ENCODE data around the gene CDCA5.

CDCA5 gene

DNA sequence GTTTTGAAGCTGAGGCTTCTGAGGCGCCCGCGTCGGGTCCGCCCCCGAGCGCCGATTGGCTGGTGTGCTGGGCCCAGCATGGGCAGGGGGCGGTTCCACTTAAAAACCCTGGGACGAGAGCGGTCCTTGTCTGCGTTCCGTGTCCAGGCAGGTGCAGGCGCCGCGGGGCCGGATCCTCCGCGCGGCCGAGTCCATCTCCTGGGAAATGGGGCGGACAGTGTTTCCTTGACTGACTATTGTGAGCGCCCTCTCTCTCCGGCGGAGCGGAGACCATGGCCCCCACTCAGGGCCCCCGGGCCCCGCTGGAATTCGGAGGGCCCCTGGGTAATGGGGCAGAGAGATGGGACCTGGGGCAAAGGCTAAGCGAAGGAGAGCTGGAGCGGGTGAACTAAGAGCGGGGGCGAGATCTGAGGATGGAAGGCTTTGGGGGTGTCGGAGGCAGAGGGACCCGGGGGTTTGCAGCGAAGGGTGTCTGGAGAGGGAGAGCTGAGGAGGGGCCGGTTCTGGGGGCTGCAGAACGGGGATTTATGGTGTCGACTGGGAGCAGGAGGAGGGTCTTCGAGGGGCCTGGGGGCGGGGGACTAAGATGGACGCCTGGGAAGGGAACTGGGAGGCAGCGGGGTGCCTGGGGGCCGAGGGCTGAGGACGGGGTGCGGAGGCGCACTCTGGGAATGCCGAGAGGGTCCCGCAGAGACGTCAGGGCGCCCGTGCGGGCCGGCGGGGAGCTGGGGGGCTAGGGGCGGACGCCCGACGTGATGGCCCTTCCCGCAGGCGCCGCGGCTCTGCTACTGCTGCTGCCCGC is 28.1 kb upstream of the CDCA5 start, which contains the start of gene TM7SF2:
TM7SF2 (plus strand) TSS at position 129 of the 802 bp plus-strand sequence; CDS start at position 273, 144 bp downstream.
- Histone ChIP-seq H3K4me3 (ENCODE audit: low read depth, low read length) (peak within 1 kb of the TSS; percentile 63), H3K79me2 (ENCODE audit: control insufficient read depth, insufficient read depth, low read length, unreplicated experiment) (peaks cover 12% of the 10 kb centered on the region), H3K27me3 (ENCODE audit: insufficient read depth, low read length) (no peaks in the 10 kb centered on the region), H3K27ac (ENCODE audit: low read depth, low read length) (no peak within 1 kb of the TSS), H2AFZ (ENCODE audit: low read length, unreplicated experiment) (peak within 1 kb of the TSS; percentile 30), H3K36me3 (ENCODE audit: insufficient read depth, low read length) (no peaks in the 10 kb centered on the region), H3K4me1 (ENCODE audit: control insufficient read depth, insufficient read depth, low read length, unreplicated experiment) (peaks cover 12% of the 10 kb centered on the region)

DNA sequence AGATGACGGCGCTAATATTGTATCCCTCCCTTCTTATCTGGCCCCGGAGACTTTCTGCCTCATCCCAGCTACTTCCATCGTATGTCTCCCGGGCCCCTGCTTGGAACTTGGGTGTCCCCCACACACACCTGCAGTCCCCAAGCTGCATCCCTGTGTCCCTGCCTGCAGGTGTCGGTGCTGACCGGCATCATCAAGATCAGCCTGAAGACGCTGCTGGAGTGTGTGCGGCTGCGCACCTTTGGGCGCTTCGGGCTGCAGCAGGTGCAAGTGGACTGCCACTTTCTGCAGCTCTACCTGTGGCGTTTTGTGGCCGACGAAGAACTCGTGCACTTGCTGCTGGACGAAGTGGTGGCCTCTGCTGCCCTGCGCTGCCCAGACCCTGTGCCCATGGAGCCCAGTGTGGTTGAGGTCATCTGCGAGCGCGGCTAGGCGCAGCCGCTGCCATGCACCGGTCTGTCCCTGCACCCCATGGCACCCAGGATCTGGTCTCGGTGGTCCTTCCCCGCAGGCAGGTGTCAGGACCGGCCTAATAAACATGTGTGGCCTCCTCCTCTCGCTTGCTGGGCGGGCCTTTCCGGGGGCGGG is 27.4 kb upstream of the CDCA5 start:
- no peaks in the 10 kb centered on the region for H3K36me3 ChIP-seq (ENCODE audit: insufficient read depth, low read length)
- no peak overlapping the region for H3K4me3 ChIP-seq (ENCODE audit: low read depth, low read length)
- H3K27me3 ChIP-seq (ENCODE audit: insufficient read depth, low read length): no peaks in the 10 kb centered on the region
- H3K79me2 ChIP-seq (ENCODE audit: control insufficient read depth, insufficient read depth, low read length, unreplicated experiment): peaks cover 5% of the 10 kb centered on the region
- H3K27ac ChIP-seq (ENCODE audit: low read depth, low read length): no peak overlapping the region
- peaks cover 8% of the 10 kb centered on the region for H3K4me1 ChIP-seq (ENCODE audit: control insufficient read depth, insufficient read depth, low read length, unreplicated experiment)
- no peak overlapping the region for H2AFZ ChIP-seq (ENCODE audit: low read length, unreplicated experiment)

DNA sequence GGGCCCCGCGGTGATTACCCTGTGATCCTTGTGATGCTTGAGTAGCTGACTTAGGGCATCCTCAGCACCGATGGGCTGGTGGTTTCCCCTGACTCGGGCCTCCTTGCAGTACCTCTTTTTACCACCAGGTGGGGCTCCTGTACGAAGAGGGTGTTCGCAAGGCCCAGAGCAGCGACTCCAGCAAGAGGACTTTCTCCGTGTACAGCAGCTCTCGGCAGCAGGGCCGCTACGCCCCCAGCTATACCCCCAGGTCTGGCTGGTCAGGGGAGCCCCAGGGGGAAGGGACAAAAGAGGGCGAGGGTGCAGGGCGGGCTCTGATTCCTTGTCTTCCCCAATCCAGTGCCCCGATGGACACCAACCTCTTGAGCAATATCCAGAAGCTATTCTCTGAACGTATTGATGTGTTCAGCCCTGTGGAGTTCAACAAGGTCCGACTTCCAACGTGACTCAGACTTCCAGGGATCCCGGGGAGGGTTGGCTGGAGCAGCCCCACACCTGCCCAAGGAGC is 26.6 kb upstream of the CDCA5 start:
- Histone ChIP-seq H3K27me3 (ENCODE audit: insufficient read depth, low read length) (no peaks in the 10 kb centered on the region), H3K27ac (ENCODE audit: low read depth, low read length) (no peak overlapping the region), H3K36me3 (ENCODE audit: insufficient read depth, low read length) (no peaks in the 10 kb centered on the region), H3K4me3 (ENCODE audit: low read depth, low read length) (peak overlapping the region; percentile 37; the same call in 1 of the 2 replicates), H2AFZ (ENCODE audit: low read length, unreplicated experiment) (no peak overlapping the region), H3K4me1 (ENCODE audit: control insufficient read depth, insufficient read depth, low read length, unreplicated experiment) (peaks cover 4% of the 10 kb centered on the region), H3K79me2 (ENCODE audit: control insufficient read depth, insufficient read depth, low read length, unreplicated experiment) (no peaks in the 10 kb centered on the region)

DNA sequence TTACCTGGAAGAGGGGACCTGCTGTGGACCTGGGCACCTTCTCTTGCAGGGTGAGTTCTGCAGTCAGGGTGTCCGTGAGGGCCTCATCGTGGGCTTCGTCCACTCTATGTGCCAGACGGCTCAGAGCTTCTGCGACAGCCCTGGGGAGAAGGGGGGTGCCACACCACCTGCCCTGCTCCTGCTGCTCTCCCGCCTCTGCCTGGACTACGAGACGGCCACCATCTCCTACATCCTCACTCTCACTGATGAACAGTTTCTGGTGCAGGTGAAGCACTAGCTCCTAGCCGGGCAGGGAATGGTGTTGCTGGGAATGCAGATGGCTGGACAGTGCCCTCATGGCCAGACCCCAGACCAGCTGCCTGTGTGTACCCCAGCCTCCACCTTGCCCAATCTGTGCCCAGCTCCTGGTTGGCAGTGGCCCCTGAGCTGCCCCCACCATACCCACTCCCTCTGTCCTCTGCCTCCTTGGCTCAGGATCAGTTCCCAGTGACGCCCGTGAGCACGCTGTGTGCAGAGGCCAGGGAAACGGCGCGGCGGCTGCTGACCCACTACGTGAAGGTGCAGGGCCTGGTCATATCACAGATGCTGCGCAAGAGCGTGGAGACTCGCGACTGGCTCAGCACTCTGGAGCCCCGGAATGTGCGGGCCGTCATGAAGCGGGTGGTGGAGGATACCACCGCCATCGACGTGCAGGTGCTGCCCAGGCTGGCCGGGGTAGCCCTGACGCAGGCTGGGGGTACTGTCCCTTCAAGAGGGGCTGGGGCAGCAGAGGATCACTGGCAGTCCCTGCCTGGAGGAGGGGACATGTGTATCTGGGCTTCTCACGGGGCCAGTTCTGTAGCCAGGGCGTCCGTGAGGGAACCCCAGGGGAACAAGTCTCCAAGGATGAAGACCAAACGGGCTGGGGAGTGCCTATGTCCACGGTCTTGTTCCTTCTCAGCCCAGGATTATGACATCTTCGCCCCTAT is 25.7 kb upstream of the CDCA5 start:
- no peak overlapping the region for H3K4me3 ChIP-seq (ENCODE audit: low read depth, low read length)
- H3K36me3 ChIP-seq (ENCODE audit: insufficient read depth, low read length): no peaks in the 10 kb centered on the region
- no peaks in the 10 kb centered on the region for H3K79me2 ChIP-seq (ENCODE audit: control insufficient read depth, insufficient read depth, low read length, unreplicated experiment)
- no peak overlapping the region for H3K27ac ChIP-seq (ENCODE audit: low read depth, low read length)
- peaks cover 4% of the 10 kb centered on the region for H3K4me1 ChIP-seq (ENCODE audit: control insufficient read depth, insufficient read depth, low read length, unreplicated experiment)
- H2AFZ ChIP-seq (ENCODE audit: low read length, unreplicated experiment): no peak overlapping the region
- H3K27me3 ChIP-seq (ENCODE audit: insufficient read depth, low read length): no peaks in the 10 kb centered on the region

DNA sequence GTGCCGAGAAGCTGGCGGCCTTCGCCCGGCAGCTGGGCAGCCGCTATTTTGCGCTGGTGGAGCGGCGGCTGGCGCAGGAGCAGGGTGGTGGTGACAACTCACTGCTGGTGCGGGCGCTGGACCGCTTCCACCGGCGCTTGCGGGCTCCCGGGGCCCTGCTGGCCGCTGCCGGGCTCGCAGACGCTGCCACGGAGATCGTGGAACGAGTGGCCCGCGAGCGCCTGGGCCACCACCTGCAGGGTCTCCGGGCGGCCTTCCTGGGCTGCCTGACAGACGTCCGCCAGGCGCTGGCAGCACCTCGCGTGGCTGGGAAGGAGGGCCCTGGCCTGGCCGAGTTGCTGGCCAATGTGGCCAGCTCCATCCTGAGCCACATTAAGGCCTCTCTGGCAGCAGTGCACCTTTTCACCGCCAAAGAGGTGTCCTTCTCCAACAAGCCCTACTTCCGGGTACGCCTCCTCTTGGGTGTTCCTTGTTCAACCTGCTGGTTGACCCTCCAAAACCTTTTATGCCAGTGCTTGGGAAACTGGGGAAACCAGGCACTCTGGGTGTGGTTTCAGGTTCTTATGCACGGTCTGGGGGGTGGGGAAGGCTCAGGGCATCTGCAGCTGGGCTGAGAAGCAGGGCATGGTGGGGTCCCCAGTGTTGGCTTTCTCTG is 24.8 kb upstream of the CDCA5 start:
- no peak overlapping the region for H3K27ac ChIP-seq (ENCODE audit: low read depth, low read length)
- no peaks in the 10 kb centered on the region for H3K36me3 ChIP-seq (ENCODE audit: insufficient read depth, low read length)
- H3K27me3 ChIP-seq (ENCODE audit: insufficient read depth, low read length): no peaks in the 10 kb centered on the region
- peaks cover 4% of the 10 kb centered on the region for H3K4me1 ChIP-seq (ENCODE audit: control insufficient read depth, insufficient read depth, low read length, unreplicated experiment)
- no peak overlapping the region for H2AFZ ChIP-seq (ENCODE audit: low read length, unreplicated experiment)
- H3K79me2 ChIP-seq (ENCODE audit: control insufficient read depth, insufficient read depth, low read length, unreplicated experiment): peaks cover 3% of the 10 kb centered on the region
- no peak overlapping the region for H3K4me3 ChIP-seq (ENCODE audit: low read depth, low read length)

DNA sequence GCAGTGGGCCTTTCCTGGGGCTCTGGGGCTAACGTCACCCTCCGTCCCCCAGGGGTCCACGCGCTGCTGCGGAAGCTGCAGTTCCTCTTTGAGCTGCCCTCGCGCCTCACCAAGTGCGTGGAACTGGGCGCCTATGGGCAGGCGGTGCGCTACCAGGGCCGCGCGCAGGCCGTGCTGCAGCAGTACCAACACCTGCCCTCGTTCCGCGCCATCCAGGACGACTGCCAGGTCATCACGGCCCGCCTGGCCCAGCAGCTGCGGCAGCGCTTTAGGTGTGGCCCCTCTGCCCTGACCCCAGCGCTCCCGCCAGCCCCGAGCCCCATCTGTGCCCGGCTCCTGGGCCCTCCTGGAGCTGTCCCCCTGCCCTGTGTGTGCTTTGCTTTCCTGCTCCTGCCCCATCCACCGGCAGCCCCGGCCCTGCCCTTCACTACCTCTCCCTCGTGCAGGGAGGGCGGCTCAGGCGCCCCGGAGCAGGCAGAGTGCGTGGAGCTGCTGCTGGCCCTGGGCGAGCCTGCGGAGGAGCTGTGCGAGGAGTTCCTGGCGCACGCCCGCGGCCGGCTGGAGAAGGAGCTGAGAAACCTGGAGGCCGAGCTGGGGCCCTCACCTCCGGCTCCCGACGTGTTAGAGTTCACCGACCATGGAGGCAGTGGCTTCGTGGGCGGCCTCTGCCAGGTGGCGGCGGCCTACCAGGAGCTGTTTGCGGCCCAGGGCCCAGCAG is 24.1 kb upstream of the CDCA5 start:
- Histone ChIP-seq H3K36me3 (ENCODE audit: insufficient read depth, low read length) (no peaks in the 10 kb centered on the region), H3K79me2 (ENCODE audit: control insufficient read depth, insufficient read depth, low read length, unreplicated experiment) (peaks cover 3% of the 10 kb centered on the region), H2AFZ (ENCODE audit: low read length, unreplicated experiment) (no peak overlapping the region), H3K4me3 (ENCODE audit: low read depth, low read length) (no peak overlapping the region), H3K4me1 (ENCODE audit: control insufficient read depth, insufficient read depth, low read length, unreplicated experiment) (peaks cover 4% of the 10 kb centered on the region), H3K27me3 (ENCODE audit: insufficient read depth, low read length) (no peaks in the 10 kb centered on the region), H3K27ac (ENCODE audit: low read depth, low read length) (no peak overlapping the region)

DNA sequence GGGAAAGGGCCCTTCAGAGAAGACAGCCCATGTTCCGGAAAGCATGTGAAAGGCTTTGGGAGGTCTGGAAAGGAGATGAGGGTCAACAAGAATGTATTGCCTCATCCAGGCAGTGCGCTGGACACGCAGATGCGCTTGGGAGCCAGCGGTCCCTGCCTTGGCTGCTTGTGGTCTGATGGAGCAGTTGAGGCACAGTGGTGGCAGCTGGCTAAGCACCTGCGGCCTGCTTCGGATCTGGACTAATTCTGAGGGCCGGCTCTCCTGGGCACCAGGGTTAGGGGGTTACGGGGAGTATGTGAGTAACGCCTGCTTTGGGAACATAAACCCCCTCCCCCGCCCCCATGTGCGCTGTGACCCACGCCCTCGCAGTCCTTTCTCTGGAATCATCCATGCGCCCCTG is 23.2 kb upstream of the CDCA5 start:
- H3K4me1 ChIP-seq (ENCODE audit: control insufficient read depth, insufficient read depth, low read length, unreplicated experiment): peaks cover 12% of the 10 kb centered on the region
- no peak overlapping the region for H3K27ac ChIP-seq (ENCODE audit: low read depth, low read length)
- H3K36me3 ChIP-seq (ENCODE audit: insufficient read depth, low read length): no peaks in the 10 kb centered on the region
- no peak overlapping the region for H2AFZ ChIP-seq (ENCODE audit: low read length, unreplicated experiment)
- H3K27me3 ChIP-seq (ENCODE audit: insufficient read depth, low read length): no peaks in the 10 kb centered on the region
- peaks cover 3% of the 10 kb centered on the region for H3K79me2 ChIP-seq (ENCODE audit: control insufficient read depth, insufficient read depth, low read length, unreplicated experiment)
- no peak overlapping the region for H3K4me3 ChIP-seq (ENCODE audit: low read depth, low read length)

DNA sequence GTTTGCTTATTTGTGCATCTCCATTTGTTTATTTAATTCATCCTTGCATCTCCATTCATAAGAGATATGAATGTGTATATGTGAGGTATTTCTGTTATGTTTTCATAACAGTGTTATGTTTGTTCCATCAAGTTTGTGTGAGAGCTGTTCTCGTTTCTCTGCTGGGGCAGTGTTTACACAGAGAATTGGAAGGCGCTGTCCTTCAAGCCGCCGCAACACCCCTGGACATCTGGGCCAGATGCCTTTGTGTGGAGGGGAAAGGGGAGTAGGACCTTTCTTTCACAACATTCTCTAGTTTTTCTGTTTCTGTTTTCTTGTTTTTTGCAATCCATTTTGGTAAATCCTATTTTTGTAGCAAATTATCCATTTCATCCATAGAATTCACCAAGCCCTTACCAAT is 20.8 kb upstream of the CDCA5 start:
- H3K36me3 ChIP-seq (ENCODE audit: insufficient read depth, low read length): no peaks in the 10 kb centered on the region
- no peak overlapping the region for H3K27ac ChIP-seq (ENCODE audit: low read depth, low read length)
- H3K4me3 ChIP-seq (ENCODE audit: low read depth, low read length): no peak overlapping the region
- H3K27me3 ChIP-seq (ENCODE audit: insufficient read depth, low read length): no peaks in the 10 kb centered on the region
- H3K4me1 ChIP-seq (ENCODE audit: control insufficient read depth, insufficient read depth, low read length, unreplicated experiment): peaks cover 12% of the 10 kb centered on the region
- peaks cover 3% of the 10 kb centered on the region for H3K79me2 ChIP-seq (ENCODE audit: control insufficient read depth, insufficient read depth, low read length, unreplicated experiment)
- no peak overlapping the region for H2AFZ ChIP-seq (ENCODE audit: low read length, unreplicated experiment)

DNA sequence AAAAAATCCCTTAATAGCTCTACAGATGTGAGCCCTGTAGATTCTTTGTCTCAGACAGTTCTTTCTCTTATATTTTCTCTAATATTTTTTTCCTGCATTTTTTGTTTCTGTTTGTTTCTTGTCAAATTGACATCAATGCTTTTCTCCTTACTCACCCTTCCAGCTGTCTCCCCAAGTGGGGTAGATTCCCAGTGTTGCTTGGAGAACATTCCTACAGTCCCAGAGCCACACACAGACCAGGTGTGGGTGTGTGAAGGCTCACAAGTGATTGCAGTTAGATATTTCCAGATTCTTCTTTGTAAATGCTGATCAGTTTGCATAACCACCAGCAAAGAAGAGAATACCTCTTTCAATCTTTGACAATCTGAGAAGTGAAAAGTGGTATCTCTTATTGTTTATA is 19.6 kb upstream of the CDCA5 start:
- no peaks in the 10 kb centered on the region for H3K36me3 ChIP-seq (ENCODE audit: insufficient read depth, low read length)
- no peak overlapping the region for H3K27ac ChIP-seq (ENCODE audit: low read depth, low read length)
- peaks cover 3% of the 10 kb centered on the region for H3K79me2 ChIP-seq (ENCODE audit: control insufficient read depth, insufficient read depth, low read length, unreplicated experiment)
- H2AFZ ChIP-seq (ENCODE audit: low read length, unreplicated experiment): no peak overlapping the region
- H3K4me1 ChIP-seq (ENCODE audit: control insufficient read depth, insufficient read depth, low read length, unreplicated experiment): peaks cover 12% of the 10 kb centered on the region
- no peaks in the 10 kb centered on the region for H3K27me3 ChIP-seq (ENCODE audit: insufficient read depth, low read length)
- no peak overlapping the region for H3K4me3 ChIP-seq (ENCODE audit: low read depth, low read length)

All from ACC112 (cell line).